OCI-LY7 (cell line): Measurements from ENCODE around the gene OR2AE1. TPM values are rescaled to one million over a fixed set of nuclear protein-coding genes. Genes with fewer than 3 reads are reported as not detected.

Experiments used
- BruUV-seq: library from RNA; stranded (reverse); fragments of 400-500 nt; replicated peaks from 2 replicates; lab custom pipeline; 2021; lab: Mats Ljungman, UMichigan
- CTCF ChIA-PET: fragments of 300-600 bp; sonication (Branson Sonifier 250); formaldehyde crosslinking; loops from one replicate; lab custom pipeline; 2022; ENCODE audit warnings: antibody characterized with exemption; ENCODE audit not compliant: unreplicated experiment; lab: Charles Lee
- POLR2A ChIA-PET: fragments of 300-600 bp; sonication (Branson Sonifier 250); formaldehyde crosslinking; loops from one replicate; lab custom pipeline; 2022; ENCODE audit warnings: antibody characterized with exemption; lab: Charles Lee
- DNase-seq: peaks from one replicate; pipeline ENCODE4 v3.0.0-alpha.2; 2015; ENCODE audit warnings: low spot score
- H2AFZ ChIP-seq: fragments of 200-600 bp; sonication (generic), shearing (Covaris generic); 2 replicates; pipeline ENCODE4 v1.6.1; 2014; ENCODE audit warnings: mild to moderate bottlenecking, antibody characterized with exemption, low read length, moderate library complexity
- H3K27ac ChIP-seq: fragments of 200-600 bp; sonication (generic); 2 replicates; pipeline ENCODE4 v1.5.1; 2014; ENCODE audit warnings: mixed run types, low read depth, mild to moderate bottlenecking, moderate library complexity, low read length, inconsistent platforms; ENCODE audit not compliant: poor library complexity, severe bottlenecking
- H3K36me3 ChIP-seq: fragments of 200-600 bp; sonication (generic); 2 replicates; pipeline ENCODE4 v1.6.1; 2014; ENCODE audit warnings: mild to moderate bottlenecking, antibody characterized with exemption, low read length, moderate library complexity, mixed read lengths; ENCODE audit not compliant: insufficient read depth
- H3K4me1 ChIP-seq: fragments of 200-600 bp; sonication (generic); 2 replicates; pipeline ENCODE4 v1.5.1; 2014; ENCODE audit warnings: mild to moderate bottlenecking, low read length; ENCODE audit not compliant: insufficient read depth, poor library complexity, severe bottlenecking
- H3K4me2 ChIP-seq: fragments of 200-600 bp; sonication (generic); 2 replicates; pipeline ENCODE4 v1.6.1; 2014; ENCODE audit warnings: mild to moderate bottlenecking, low read length
- H3K4me3 ChIP-seq: fragments of 200-600 bp; sonication (generic); 2 replicates; pipeline ENCODE4 v1.5.1; 2014; ENCODE audit warnings: mild to moderate bottlenecking, low read depth, low read length; ENCODE audit not compliant: poor library complexity, severe bottlenecking
- H3K79me2 ChIP-seq: fragments of 200-600 bp; sonication (generic); 2 replicates; pipeline ENCODE4 v1.6.1; 2016; ENCODE audit warnings: low read depth, mild to moderate bottlenecking, low read length, moderate library complexity, mixed read lengths; ENCODE audit not compliant: insufficient read depth
- H3K9me2 ChIP-seq: fragments of 200-600 bp; sonication (generic); 2 replicates; pipeline ENCODE4 v1.6.1; 2016; ENCODE audit warnings: mild to moderate bottlenecking, low read length, mixed read lengths; ENCODE audit not compliant: insufficient read depth
- H3K9me3 ChIP-seq: fragments of 200-600 bp; sonication (generic); 2 replicates; pipeline ENCODE4 v1.6.1; 2014; ENCODE audit warnings: mild to moderate bottlenecking, mixed run types, low read length, mixed read lengths
- H4K20me1 ChIP-seq: fragments of 200-600 bp; sonication (generic); 2 replicates; pipeline ENCODE4 v1.6.1; 2014; ENCODE audit warnings: mild to moderate bottlenecking, antibody characterized with exemption, low read length, moderate library complexity, mixed read lengths; ENCODE audit not compliant: insufficient read depth
- EZH2phosphoT487 ChIP-seq: fragments of 200-600 bp; sonication (generic); IDR thresholded peaks from 2 replicates; pipeline ENCODE4 v1.6.1; 2018; ENCODE audit warnings: low read depth, borderline replicate concordance, mild to moderate bottlenecking, mixed run types, antibody characterized with exemption, low read length, moderate library complexity, mixed read lengths
- intact Hi-C: fragments of 100-400 bp; cut with micrococcal nuclease; formaldehyde crosslinking; loops from one replicate; pipeline ENCODE4 v1.10.0; 2022; ENCODE audit not compliant: unreplicated experiment
- small RNA-seq: library from RNA; depleted of rRNA; stranded (forward); fragments of <200 nt; gene quantifications from one replicate; pipeline ENCODE3, GENCODE V24; 2014
- total RNA-seq, 2 experiments: library from RNA; depleted of rRNA in 1 of 2; stranded (reverse); fragments of >200 nt in 1 of 2; shearing (Covaris generic) in 1 of 2; gene quantifications; 2 replicates each; pipeline ENCODE4 v1.2.3, GENCODE V29; 2014 to 2022
- TF ChIP-seq, protein P1 (sequence below): fragments of 200-600 bp; sonication (generic); conservative IDR thresholded peaks from 2 replicates; pipeline ENCODE4 v1.5.1; 2014; ENCODE audit warnings: mild to moderate bottlenecking, antibody characterized with exemption, low read length, moderate library complexity, mixed read lengths

OR2AE1 gene
- total RNA-seq, 2 experiments from 2014 or later, result not detected

DNA sequence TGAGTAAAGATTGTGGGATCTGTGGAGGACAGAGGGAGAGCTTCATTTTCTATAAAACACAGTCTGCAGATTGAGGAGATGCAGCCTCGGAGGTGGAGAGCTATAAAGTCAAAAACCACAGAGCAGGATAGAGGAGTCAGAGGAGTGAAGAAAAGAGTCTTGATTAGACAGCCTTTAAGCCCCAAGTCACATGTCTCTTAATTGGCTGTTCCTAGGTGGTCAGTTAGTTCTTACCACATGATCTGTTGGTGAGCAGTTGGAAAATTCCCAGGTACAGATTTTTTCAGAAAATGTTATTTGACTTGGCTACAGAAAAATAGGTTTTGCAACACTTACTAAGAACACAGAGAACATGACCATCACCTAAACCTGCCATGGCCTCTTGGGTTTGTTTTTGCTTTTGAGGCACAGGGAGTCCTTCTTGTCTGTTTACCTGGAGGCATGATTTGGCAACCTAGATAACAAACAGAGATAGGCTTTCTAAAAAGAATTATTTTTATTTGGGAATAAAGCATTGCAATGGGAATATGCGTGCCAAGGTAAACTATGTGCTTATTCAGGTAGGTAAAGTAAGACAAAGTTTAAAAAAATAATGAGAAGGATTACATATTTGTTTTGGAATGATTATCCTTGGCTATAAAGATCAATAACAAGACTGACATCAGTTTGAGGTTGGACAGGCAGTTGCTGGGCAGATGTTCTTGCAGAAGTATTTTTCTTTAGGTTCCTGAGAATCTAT lies 49.6 kb downstream of the OR2AE1 start:
- H2AFZ ChIP-seq, result no peak overlapping the region
- no peaks in the 10 kb centered on the region for H3K9me3 ChIP-seq
- TF ChIP-seq EZH2phosphoT487, result no peak
- TF ChIP-seq, protein P1, sequence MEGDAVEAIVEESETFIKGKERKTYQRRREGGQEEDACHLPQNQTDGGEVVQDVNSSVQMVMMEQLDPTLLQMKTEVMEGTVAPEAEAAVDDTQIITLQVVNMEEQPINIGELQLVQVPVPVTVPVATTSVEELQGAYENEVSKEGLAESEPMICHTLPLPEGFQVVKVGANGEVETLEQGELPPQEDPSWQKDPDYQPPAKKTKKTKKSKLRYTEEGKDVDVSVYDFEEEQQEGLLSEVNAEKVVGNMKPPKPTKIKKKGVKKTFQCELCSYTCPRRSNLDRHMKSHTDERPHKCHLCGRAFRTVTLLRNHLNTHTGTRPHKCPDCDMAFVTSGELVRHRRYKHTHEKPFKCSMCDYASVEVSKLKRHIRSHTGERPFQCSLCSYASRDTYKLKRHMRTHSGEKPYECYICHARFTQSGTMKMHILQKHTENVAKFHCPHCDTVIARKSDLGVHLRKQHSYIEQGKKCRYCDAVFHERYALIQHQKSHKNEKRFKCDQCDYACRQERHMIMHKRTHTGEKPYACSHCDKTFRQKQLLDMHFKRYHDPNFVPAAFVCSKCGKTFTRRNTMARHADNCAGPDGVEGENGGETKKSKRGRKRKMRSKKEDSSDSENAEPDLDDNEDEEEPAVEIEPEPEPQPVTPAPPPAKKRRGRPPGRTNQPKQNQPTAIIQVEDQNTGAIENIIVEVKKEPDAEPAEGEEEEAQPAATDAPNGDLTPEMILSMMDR, result no peak
- no peaks in the 10 kb centered on the region for H3K9me2 ChIP-seq
- H3K4me3 ChIP-seq, result no peak overlapping the region
- ChIA-PET POLR2A (interaction anchor here (0.6 kb wide), 1 partner anchor 89 kb away, joined by 3 read pairs; no protein-coding TSS in a partner anchor), CTCF (no interaction called here)
- no peak for DNase-seq
- no peaks in the 10 kb centered on the region for H4K20me1 ChIP-seq
- H3K36me3 ChIP-seq, result no peaks in the 10 kb centered on the region
- intact Hi-C loops, result no loop called here
- no TSS peak for BruUV-seq
- no peak overlapping the region for H3K27ac ChIP-seq
- H3K79me2 ChIP-seq, result no peaks in the 10 kb centered on the region
- no peak overlapping the region for H3K4me2 ChIP-seq
- no peaks in the 10 kb centered on the region for H3K4me1 ChIP-seq

Small RNA genes within 50 kb of the gene (small RNA-seq; reads per million reads assigned to genes)
- not detected for gene AC011904.1
- gene CYP3A52P, result not detected

Other genes with a start within 250 kb of the OR2AE1 start
- not detected in 2 replicates for gene CYP3A5, start 197.0 kb downstream of the OR2AE1 start, total RNA-seq (2014; rRNA removed; shearing (Covaris generic))
- not detected in 2 replicates for gene CYP3A5, start 197.0 kb downstream of the OR2AE1 start, total RNA-seq (2022)
- not detected in 2 replicates for gene CYP3A7, start 141.8 kb downstream of the OR2AE1 start, total RNA-seq (2014; rRNA removed; shearing (Covaris generic))
- not detected in 2 replicates for gene CYP3A7, start 141.8 kb downstream of the OR2AE1 start, total RNA-seq (2022)
- not detected in 2 replicates for gene CYP3A4, start 92.8 kb downstream of the OR2AE1 start, total RNA-seq (2014; rRNA removed; shearing (Covaris generic))
- not detected in 2 replicates for gene CYP3A4, start 92.8 kb downstream of the OR2AE1 start, total RNA-seq (2022)
- gene CYP3A43, start 49.0 kb downstream of the OR2AE1 start, total RNA-seq (2014; rRNA removed; shearing (Covaris generic)), result not detected in 2 replicates
- gene CYP3A43, start 49.0 kb downstream of the OR2AE1 start, total RNA-seq (2022), result not detected in 2 replicates
- 7.5 and 12.8 TPM in 2 replicates for gene TRIM4, start 42.5 kb upstream of the OR2AE1 start, total RNA-seq (2014; rRNA removed; shearing (Covaris generic))
- gene TRIM4, start 42.5 kb upstream of the OR2AE1 start, total RNA-seq (2022), result 22.3 and 22.5 TPM in 2 replicates
- not detected in 2 replicates for gene GJC3, start 52.6 kb upstream of the OR2AE1 start, total RNA-seq (2014; rRNA removed; shearing (Covaris generic))
- not detected in 2 replicates for gene GJC3, start 52.6 kb upstream of the OR2AE1 start, total RNA-seq (2022)
- 0.60 and 2.1 TPM in 2 replicates for gene AZGP1, start 99.0 kb upstream of the OR2AE1 start, total RNA-seq (2014; rRNA removed; shearing (Covaris generic))
- 0.44 and 0.89 TPM in 2 replicates for gene AZGP1, start 99.0 kb upstream of the OR2AE1 start, total RNA-seq (2022)
- gene ZKSCAN1, start 138.6 kb upstream of the OR2AE1 start, total RNA-seq (2014; rRNA removed; shearing (Covaris generic)), result 20.2 and 21.4 TPM in 2 replicates
- gene ZKSCAN1, start 138.6 kb upstream of the OR2AE1 start, total RNA-seq (2022), result 48.1 and 55.4 TPM in 2 replicates
- 5.6 and 9.7 TPM in 2 replicates for gene ZSCAN21, start 172.7 kb upstream of the OR2AE1 start, total RNA-seq (2014; rRNA removed; shearing (Covaris generic))
- gene ZSCAN21, start 172.7 kb upstream of the OR2AE1 start, total RNA-seq (2022), result 7.3 and 7.5 TPM in 2 replicates
- 19.8 and 21.8 TPM in 2 replicates for gene ZNF3, start 204.7 kb upstream of the OR2AE1 start, total RNA-seq (2014; rRNA removed; shearing (Covaris generic))
- 23.7 and 24.4 TPM in 2 replicates for gene ZNF3, start 204.7 kb upstream of the OR2AE1 start, total RNA-seq (2022)
- 57.6 and 60.5 TPM in 2 replicates for gene COPS6, start 211.9 kb upstream of the OR2AE1 start, total RNA-seq (2014; rRNA removed; shearing (Covaris generic))
- 93.3 and 96.0 TPM in 2 replicates for gene COPS6, start 211.9 kb upstream of the OR2AE1 start, total RNA-seq (2022)
- gene MCM7, start 224.4 kb upstream of the OR2AE1 start, total RNA-seq (2014; rRNA removed; shearing (Covaris generic)), result 424 and 475 TPM in 2 replicates
- 423 and 443 TPM in 2 replicates for gene MCM7, start 224.4 kb upstream of the OR2AE1 start, total RNA-seq (2022)
- 14.1 and 25.0 TPM in 2 replicates for gene AP4M1, start 224.6 kb upstream of the OR2AE1 start, total RNA-seq (2014; rRNA removed; shearing (Covaris generic))
- gene AP4M1, start 224.6 kb upstream of the OR2AE1 start, total RNA-seq (2022), result 29.3 and 33.8 TPM in 2 replicates
- gene TAF6, start 242.3 kb upstream of the OR2AE1 start, total RNA-seq (2014; rRNA removed; shearing (Covaris generic)), result 28.0 and 35.4 TPM in 2 replicates
- gene TAF6, start 242.3 kb upstream of the OR2AE1 start, total RNA-seq (2022), result 71.0 and 76.5 TPM in 2 replicates
- gene CNPY4, start 242.6 kb upstream of the OR2AE1 start, total RNA-seq (2014; rRNA removed; shearing (Covaris generic)), result 20.9 and 24.5 TPM in 2 replicates
- gene CNPY4, start 242.6 kb upstream of the OR2AE1 start, total RNA-seq (2022), result 25.8 and 26.7 TPM in 2 replicates
- 4.4 and 4.8 TPM in 2 replicates for gene MBLAC1, start 249.9 kb upstream of the OR2AE1 start, total RNA-seq (2014; rRNA removed; shearing (Covaris generic))
- 3.7 and 4.5 TPM in 2 replicates for gene MBLAC1, start 249.9 kb upstream of the OR2AE1 start, total RNA-seq (2022)